Testis (tissue), 2 donors: ENCODE results near the gene SSBP2.

ENCODE experiments used
- POLR2A ChIP-seq: fragments of 450-650 bp; IDR thresholded peaks from one replicate; pipeline ENCODE4 v1.6.1; 2017; ENCODE audit warnings: antibody characterized with exemption, mild to moderate bottlenecking, moderate library complexity
- TF ChIP-seq, protein P1 (sequence below), 3 experiments: fragments of 450-650 bp in 2 of 3; fragments of 200-600 bp in 1 of 3; sonication (generic) in 1 of 3; IDR thresholded peaks; one replicate each; pipeline ENCODE4 v1.5.1; 2016 to 2019; ENCODE audit warnings: antibody characterized with exemption in 3 of 3, mild to moderate bottlenecking in 2 of 3, moderate library complexity in 1 of 3

- TF ChIP-seq, protein P1, sequence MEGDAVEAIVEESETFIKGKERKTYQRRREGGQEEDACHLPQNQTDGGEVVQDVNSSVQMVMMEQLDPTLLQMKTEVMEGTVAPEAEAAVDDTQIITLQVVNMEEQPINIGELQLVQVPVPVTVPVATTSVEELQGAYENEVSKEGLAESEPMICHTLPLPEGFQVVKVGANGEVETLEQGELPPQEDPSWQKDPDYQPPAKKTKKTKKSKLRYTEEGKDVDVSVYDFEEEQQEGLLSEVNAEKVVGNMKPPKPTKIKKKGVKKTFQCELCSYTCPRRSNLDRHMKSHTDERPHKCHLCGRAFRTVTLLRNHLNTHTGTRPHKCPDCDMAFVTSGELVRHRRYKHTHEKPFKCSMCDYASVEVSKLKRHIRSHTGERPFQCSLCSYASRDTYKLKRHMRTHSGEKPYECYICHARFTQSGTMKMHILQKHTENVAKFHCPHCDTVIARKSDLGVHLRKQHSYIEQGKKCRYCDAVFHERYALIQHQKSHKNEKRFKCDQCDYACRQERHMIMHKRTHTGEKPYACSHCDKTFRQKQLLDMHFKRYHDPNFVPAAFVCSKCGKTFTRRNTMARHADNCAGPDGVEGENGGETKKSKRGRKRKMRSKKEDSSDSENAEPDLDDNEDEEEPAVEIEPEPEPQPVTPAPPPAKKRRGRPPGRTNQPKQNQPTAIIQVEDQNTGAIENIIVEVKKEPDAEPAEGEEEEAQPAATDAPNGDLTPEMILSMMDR (IDR thresholded peaks at IDR 0.05): no peak
- no peak for TF ChIP-seq POLR2A
These were observed 23.5 kb upstream of the SSBP2 start for GRCh38 chr5:81774374-81774773.
